GM10248 (cell line): ENCODE results near the gene ZDHHC16.

Source experiments
- CTCF ChIA-PET: fragments of 300-600 bp; sonication (Branson Sonifier 250); formaldehyde crosslinking; extraction: SDS; loops from one replicate; lab custom pipeline; 2021; ENCODE audit warnings: antibody characterized with exemption; lab: Yijun Ruan, JAX
- POLR2A ChIA-PET: fragments of 350-650 bp; sonication (Branson Sonifier 250); formaldehyde crosslinking; extraction: SDS; loops from one replicate; lab custom pipeline; 2020; ENCODE audit warnings: antibody characterized with exemption; lab: Yijun Ruan, JAX
- DNase-seq: peaks from one replicate; pipeline ENCODE4 v3.0.0; 2012; ENCODE audit errors: extremely low spot score
- TF ChIP-seq, protein P1 (sequence below): IDR thresholded peaks from 2 replicates; pipeline ENCODE4 v1.5.1; 2012; ENCODE audit warnings: mild to moderate bottlenecking, low read depth; ENCODE audit errors: extremely low read depth, missing control alignments, control extremely low read depth

The ZDHHC16 gene

DNA sequence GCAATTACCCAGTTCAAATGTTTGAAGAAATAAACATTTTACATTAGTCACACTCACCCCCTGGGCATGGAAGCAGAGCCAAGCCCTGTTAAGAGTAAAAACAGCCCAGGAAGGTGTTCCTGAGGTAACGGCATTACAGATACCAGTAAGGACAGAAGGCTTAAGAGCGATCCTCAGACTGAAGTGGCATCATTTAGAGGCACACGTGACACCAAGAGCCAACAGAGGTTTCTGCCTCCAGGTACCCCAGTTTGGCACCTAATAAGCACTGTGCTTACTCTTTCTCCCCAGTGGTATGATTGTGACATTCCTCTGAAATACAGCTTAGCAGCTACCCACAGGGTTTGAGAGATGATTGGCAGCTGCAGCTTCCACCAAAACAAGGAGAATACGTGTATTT is 35.1 kb downstream of the ZDHHC16 start:
- no peak for DNase-seq
- ChIA-PET CTCF (interaction anchor here (1.2 to 1.4 kb wide), 2 partner anchors 15 to 18 kb away, joined by 3 to 5 read pairs; partner anchors contain the start of gene UBTD1), POLR2A (no interaction called here)
- TF ChIP-seq, protein P1, sequence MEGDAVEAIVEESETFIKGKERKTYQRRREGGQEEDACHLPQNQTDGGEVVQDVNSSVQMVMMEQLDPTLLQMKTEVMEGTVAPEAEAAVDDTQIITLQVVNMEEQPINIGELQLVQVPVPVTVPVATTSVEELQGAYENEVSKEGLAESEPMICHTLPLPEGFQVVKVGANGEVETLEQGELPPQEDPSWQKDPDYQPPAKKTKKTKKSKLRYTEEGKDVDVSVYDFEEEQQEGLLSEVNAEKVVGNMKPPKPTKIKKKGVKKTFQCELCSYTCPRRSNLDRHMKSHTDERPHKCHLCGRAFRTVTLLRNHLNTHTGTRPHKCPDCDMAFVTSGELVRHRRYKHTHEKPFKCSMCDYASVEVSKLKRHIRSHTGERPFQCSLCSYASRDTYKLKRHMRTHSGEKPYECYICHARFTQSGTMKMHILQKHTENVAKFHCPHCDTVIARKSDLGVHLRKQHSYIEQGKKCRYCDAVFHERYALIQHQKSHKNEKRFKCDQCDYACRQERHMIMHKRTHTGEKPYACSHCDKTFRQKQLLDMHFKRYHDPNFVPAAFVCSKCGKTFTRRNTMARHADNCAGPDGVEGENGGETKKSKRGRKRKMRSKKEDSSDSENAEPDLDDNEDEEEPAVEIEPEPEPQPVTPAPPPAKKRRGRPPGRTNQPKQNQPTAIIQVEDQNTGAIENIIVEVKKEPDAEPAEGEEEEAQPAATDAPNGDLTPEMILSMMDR, result no peak

DNA sequence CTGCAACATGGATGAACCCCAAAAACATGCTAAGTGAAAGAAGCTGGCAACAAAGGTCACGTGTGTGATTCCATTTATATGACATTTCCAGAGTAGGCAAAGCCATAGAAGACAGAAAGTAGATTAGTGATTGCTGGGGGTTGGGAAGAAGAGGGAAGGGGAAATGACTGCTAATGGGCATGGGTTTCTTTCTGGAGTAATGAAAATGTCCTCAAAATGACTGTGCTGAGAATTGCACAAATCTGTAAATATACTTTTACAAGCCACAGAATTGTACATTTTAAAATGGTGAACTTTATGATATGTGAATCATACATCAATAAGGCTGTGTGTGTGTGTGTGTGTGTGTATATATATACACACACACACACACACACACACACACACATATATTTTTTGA is 36.4 kb downstream of the ZDHHC16 start:
- CTCF ChIA-PET, result interaction anchor here (1.2 to 2.0 kb wide), 3 partner anchors 12 to 23 kb away, joined by 3 to 4 read pairs (median 4); no protein-coding TSS in a partner anchor
- POLR2A ChIA-PET, result interaction anchor here (0.6 kb wide), 1 partner anchor 48 kb away, joined by 3 read pairs; no protein-coding TSS in a partner anchor
- TF ChIP-seq, protein P1, result no peak
- DNase-seq, result no peak

DNA sequence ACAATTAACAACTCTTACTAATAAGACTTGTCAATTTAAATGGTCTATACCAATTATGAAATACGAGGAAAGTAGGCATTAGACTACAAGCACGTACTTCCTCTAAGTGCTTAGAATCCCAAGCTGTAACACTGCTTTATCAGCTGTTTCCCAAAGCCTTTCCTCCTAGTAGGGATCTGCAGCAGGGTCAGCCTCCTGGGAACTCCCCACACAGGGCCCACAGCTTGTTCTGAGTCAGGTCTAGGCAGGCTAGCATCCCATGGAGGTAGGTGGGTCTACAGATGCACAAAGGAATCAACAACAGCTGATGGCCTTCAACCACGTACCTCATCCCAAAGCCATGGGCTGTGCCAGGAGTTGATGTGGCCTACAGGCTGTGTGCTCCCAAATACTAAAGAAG is 37.5 kb downstream of the ZDHHC16 start:
- ChIA-PET CTCF (interaction anchor here (1.2 to 2.0 kb wide), 3 partner anchors 13 to 22 kb away, joined by 3 to 4 read pairs (median 4); no protein-coding TSS in a partner anchor), POLR2A (no interaction called here)

DNA sequence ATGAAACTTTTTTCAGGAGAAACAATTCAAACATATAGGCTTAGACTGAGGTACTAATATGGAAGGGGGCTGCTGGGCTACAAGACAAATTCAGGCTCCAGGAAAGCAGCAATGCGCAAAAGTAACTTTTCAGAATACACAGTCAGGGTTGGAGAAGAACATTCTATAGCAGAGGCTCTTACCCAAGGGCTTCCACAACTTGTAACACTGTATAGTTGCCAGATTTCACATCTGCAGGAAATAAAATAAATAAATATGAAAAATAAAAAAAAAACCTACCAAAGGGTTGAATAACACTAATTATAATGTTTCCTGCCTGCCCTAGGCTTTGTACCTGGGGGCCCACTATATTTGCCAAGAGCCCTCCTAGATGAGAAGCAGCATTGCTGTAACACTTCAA is 37.9 kb downstream of the ZDHHC16 start:
- ChIA-PET POLR2A (no interaction called here), CTCF (no interaction called here)

More for the DNA sequence above, 37.5 kb downstream of the ZDHHC16 start:
- TF ChIP-seq, protein P1, result no peak
- no peak for DNase-seq

DNA sequence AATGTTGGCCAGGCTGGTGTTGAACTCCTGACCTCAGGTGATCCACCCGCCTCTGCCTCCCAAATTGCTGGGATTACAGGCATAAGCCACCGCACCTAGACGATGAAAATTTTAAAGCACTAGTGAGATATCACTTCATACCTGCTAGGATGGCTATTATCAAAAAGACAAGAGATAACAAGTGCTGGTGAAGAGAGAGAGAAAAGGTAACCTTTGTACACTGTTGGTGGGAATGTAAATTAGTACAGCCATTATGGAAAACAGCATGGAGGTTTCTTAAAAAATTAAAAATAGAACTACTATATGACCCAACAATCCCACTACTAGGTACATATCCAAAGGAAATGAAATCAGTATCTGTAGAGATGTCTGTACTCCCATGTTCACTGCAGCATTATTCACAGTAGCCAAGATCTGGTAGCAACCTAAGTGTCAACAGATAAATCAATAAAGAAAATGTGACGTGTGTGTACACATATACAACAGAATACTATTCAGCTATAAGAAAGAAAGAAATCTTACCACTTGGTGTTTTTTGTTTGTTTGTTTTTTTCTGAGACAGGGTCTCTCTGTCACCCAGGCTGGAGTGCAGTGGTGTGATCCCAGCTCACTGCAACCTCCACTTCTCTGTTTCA is 39.8 kb downstream of the ZDHHC16 start:
- DNase-seq, result no peak
- TF ChIP-seq, protein P1, result no peak
- CTCF ChIA-PET, result no interaction called here
- POLR2A ChIA-PET, result no interaction called here

More for the DNA sequence above, 37.9 kb downstream of the ZDHHC16 start:
- DNase-seq, result no peak
- TF ChIP-seq, protein P1, result no peak

DNA sequence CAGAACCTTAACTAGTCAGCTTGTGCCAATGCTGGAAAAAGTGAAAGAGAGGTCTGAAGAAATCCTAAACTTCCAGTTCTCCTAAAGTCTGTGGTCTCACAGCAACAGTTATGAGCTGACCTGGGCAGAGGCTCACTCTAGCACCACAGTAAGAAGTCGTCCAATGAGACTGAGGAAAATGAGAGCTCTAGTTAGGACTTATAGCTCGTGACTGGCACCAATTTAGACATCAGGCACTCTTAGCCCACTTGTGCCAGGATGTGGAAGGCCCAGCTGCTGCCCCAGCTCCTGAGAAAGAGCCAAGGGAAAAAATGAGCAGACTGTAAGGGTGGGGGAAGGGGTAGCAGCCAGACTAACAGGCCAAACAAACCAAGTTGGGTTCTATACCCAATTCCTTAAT is 44.6 kb downstream of the ZDHHC16 start:
- ChIA-PET CTCF (interaction anchor here (0.9 kb wide), 1 partner anchor 14 kb away, joined by 5 read pairs; no protein-coding TSS in a partner anchor), POLR2A (interaction anchor here (0.5 kb wide), 1 partner anchor 87 kb away, joined by 3 read pairs; no protein-coding TSS in a partner anchor)
- DNase-seq, result no peak
- TF ChIP-seq, protein P1, result no peak
